Stimulated activated CD8-positive, alpha-beta memory T cell treated with anti-CD3 and anti-CD28 coated beads, Interleukin-7, amount 100 ng/mL, for 1 hour (primary cell): Measurements from ENCODE around the gene TRIM8.
"Not testable (repeated sequence)": the region's sequence is repeated elsewhere in the genome, so short reads cannot be mapped to it uniquely, and the experiment has no call there.

Source experiments
- DNase-seq, 2 donors: peaks; one replicate each; pipeline ENCODE4 v3.0.0-alpha.2; 2020; ENCODE audit warnings: low read depth in 2 of 2

TRIM8 gene

GRCh38 chr10:102650655-102651454 lies 6.6 kb downstream of the TRIM8 start:
- no peak for DNase-seq

GRCh38 chr10:102651455-102652169 lies 7.3 kb downstream of the TRIM8 start:
- DNase-seq: no peak

- no peak for DNase-seq
These were observed 8.1 kb downstream of the TRIM8 start for GRCh38 chr10:102652170-102652916.

GRCh38 chr10:102653060-102653459 lies 8.8 kb downstream of the TRIM8 start:
- no peak for DNase-seq

- DNase-seq: no peak
These were observed 10.3 kb downstream of the TRIM8 start for GRCh38 chr10:102654566-102654965.

- no peak for DNase-seq
These were observed 10.7 kb downstream of the TRIM8 start for GRCh38 chr10:102654969-102655368.

GRCh38 chr10:102656026-102656425 lies 11.7 kb downstream of the TRIM8 start:
- DNase-seq: no peak

- no peak for DNase-seq
These were observed 12.6 kb downstream of the TRIM8 start for GRCh38 chr10:102656791-102657371.

GRCh38 chr10:102657451-102657850 lies 13.2 kb downstream of the TRIM8 start:
- no peak for DNase-seq

- DNase-seq: no peak
These were observed 13.9 kb downstream of the TRIM8 start for GRCh38 chr10:102657984-102658724.

GRCh38 chr10:102658802-102659201 lies 14.5 kb downstream of the TRIM8 start:
- DNase-seq: no peak

GRCh38 chr10:102660888-102661657 lies 16.8 kb downstream of the TRIM8 start:
- DNase-seq: no peak

- no peak for DNase-seq
These were observed 17.4 kb downstream of the TRIM8 start for GRCh38 chr10:102661658-102662028.

- DNase-seq: no peak
These were observed 21.7 kb downstream of the TRIM8 start for GRCh38 chr10:102665904-102666509.

- DNase-seq: not testable (repeated sequence)
These were observed 23.1 kb downstream of the TRIM8 start for GRCh38 chr10:102667411-102667810.

GRCh38 chr10:102668326-102669107 lies 24.2 kb downstream of the TRIM8 start:
- no peak for DNase-seq

GRCh38 chr10:102669206-102670064 lies 25.2 kb downstream of the TRIM8 start:
- DNase-seq: no peak

- DNase-seq: no peak
These were observed 25.9 kb downstream of the TRIM8 start for GRCh38 chr10:102670065-102670670.
